ENCODE measurements around the gene GSS.
"Not testable (repeated sequence)": the region's sequence is repeated elsewhere in the genome, so short reads cannot be mapped to it uniquely, and the experiment has no call there.

Gene GSS

GRCh38 chr20:34925341-34925740 is 30.3 kb downstream of the GSS start:
- in situ Hi-C loops (cut with HindIII; ENCODE audit: low pct_ligation_motif_present, low pct_unique_long_range_greater_than_20kb, low sequenced_read_pairs), result no loop called here

DNA sequence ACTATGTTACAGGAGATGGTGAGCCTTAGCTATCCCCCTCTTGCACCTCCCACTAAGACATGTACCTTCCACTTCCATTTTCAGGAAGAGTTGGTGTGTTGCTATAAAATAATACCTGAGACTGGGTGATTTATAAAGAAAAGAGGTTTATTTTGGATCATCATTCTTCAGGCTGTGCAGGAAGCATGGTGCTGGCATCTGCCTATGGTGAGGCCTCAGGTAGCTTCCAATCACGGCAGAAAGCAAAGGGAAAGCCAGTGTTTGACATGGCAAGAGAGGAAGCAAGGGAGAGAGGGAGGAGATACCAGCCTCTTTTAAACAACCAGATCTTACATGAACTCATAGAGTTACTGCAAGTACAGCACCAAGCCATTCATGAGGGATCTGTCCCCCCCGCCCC is 32.2 kb downstream of the GSS start:
- DNase-seq, result no peak
- in situ Hi-C loops (cut with HindIII; ENCODE audit: low pct_ligation_motif_present, low pct_unique_long_range_greater_than_20kb, low sequenced_read_pairs), result no loop called here

More at GRCh38 chr20:34925341-34925740, 30.3 kb downstream of the GSS start:
- DNase-seq, result no peak

DNA sequence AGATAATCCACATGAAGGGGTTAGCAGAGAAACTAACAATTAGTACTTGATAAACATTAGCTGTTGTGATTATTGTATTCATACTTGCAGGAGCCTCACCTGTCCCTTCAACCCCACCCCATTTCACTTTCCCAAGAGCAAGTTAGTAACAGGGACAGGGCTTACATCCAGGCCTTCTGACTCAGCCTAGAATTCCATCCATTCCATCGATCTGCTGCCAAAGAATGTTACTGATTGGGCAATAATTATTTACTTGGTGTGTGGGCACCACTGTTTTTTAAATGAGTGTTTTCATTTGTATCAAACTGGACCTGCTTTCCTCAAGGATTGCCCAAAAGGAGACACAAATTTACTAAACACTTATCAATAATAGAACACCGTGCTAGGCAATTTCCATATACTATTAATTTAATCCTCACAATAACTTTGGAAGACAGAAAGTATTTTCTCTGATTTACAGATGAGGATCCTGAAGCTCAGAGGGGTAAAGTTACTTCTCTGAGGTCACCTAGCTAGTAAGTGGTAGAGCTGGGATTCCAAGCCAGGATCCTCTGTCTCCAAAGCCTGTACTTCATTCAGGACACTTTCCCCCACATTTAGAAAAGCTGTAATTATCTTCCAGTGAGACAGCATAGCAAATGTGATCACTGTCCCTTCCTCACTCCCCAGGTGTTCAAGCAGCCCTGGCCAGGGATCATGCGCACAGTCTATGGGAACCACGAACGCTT is 32.8 kb downstream of the GSS start:
- DNase-seq, result peak; percentile 40
- in situ Hi-C loops (cut with HindIII; ENCODE audit: low pct_ligation_motif_present, low pct_unique_long_range_greater_than_20kb, low sequenced_read_pairs), result no loop called here

DNA sequence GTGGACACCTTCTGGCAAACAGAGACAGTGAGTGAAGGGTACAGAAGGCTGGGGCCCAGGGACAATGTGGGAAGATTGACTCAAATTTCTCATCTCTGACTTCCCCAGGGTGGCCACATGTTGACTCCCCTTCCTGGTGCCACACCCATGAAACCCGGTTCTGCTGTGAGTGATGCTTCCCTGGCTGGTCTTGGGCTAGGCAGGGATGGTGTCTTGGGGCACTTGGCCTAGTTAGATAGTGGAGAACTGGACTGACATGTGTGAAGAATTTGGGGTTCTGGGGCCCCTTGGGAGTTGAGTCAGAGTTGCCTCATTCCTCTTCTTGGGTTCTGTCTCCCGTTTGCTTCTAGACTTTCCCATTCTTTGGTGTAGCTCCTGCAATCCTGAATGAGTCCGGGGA is 34.2 kb downstream of the GSS start:
- no peak for DNase-seq
- in situ Hi-C loops (cut with HindIII; ENCODE audit: low pct_ligation_motif_present, low pct_unique_long_range_greater_than_20kb, low sequenced_read_pairs), result no loop called here

- DNase-seq, result no peak
- in situ Hi-C loops (cut with HindIII; ENCODE audit: low pct_ligation_motif_present, low pct_unique_long_range_greater_than_20kb, low sequenced_read_pairs), result no loop called here
These were observed 35.6 kb downstream of the GSS start for GRCh38 chr20:34920055-34920454.

GRCh38 chr20:34916774-34917354 is 38.7 kb downstream of the GSS start:
- no peak for DNase-seq
- in situ Hi-C loops (cut with HindIII; ENCODE audit: low pct_ligation_motif_present, low pct_unique_long_range_greater_than_20kb, low sequenced_read_pairs), result no loop called here

DNA sequence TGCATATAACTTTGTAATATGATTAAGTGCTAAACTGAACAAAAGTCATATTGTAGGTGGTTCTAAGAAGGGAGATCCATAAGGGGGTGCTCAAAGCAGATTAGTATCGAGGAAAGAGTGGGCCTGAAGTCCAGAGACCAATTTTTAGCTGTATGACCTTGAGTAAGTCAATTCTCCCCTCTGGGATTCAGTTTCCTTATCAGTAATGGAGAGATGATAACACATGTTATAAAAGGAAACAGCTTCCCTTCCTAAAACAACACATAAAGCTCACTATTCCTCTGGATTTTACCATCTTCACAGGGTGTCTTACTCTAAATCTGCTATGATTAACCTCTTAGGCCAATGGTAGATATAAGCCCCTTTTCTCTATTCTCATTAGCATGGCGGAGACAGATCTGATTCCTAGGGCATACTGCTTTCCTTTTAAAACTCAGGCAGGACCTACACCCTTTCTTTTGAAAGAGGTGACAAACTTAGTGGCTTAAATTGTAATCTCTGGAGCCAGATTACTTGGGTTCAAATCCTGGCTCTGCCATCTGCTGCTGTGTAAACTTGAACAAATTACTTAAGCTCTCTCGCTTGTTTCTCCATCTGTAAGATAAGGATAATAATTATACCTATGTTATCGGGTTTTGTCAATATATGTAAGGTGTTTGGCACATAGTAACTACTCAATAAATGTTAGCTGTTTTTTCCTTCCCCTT is 39.7 kb downstream of the GSS start:
- DNase-seq, result no peak
- in situ Hi-C loops (cut with HindIII; ENCODE audit: low pct_ligation_motif_present, low pct_unique_long_range_greater_than_20kb, low sequenced_read_pairs), result no loop called here

DNA sequence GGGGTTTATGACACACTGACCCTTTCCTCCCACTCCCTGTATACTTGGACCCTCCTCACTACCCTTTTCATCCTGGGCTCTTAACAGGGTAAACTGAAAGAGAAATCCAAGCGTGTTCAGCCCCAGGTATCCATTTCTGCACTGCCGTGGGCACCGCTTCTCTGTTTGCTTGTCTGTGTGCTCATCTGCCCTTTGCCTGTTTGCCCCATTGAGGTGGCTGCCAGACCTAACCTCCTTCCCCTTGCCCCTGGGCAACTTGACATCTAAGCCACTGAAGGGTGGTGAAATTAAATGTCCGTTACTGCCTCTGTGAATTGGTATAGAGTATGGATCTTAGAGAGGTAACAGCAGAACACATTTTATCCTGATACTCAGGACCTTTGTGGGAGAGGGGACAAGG is 40.5 kb downstream of the GSS start:
- DNase-seq, result no peak
- in situ Hi-C loops (cut with HindIII; ENCODE audit: low pct_ligation_motif_present, low pct_unique_long_range_greater_than_20kb, low sequenced_read_pairs), result no loop called here

DNA sequence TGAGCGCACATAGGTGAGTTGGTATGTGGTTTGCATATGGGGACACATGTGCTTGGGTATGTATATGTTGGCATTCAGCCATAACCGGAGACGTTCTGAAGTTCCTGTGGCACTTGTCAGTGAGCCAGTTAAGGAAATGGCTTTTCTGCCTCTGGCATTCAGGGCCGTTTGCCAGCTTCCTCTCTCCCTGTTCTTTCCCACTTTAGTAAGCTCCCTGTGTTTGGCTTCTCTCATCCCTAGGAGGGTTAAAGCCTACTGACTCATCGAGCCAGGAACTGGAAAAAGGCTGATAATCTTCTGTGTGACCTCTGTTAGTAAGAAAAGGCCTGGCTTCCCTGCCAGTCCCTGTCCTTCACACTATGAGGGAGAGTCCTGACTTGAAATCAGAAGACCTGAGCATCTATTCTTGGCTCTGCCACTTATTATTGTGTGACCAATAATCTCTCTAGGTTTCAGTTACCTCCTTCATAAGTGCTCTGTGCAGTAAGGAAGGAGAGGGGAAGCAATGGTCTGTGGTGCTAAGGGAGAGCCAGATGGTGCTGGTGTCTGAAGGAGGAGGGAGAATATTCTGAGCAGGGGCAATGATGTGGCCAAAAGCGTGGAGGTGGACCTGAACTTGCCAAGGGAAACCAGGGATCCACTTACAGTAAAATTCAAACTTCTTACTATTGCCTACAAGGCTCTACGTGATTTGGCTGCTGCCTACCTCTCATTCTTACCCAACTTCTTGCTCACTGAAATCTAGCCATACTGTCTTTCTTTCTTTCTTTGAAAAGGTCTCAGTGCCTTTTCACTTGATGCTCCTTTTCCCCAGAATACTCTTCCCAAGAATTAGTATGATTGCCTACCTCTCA is 47.8 kb downstream of the GSS start:
- in situ Hi-C loops (cut with HindIII; ENCODE audit: low pct_ligation_motif_present, low pct_unique_long_range_greater_than_20kb, low sequenced_read_pairs), result no loop called here
- DNase-seq, result peak; percentile 79

DNA sequence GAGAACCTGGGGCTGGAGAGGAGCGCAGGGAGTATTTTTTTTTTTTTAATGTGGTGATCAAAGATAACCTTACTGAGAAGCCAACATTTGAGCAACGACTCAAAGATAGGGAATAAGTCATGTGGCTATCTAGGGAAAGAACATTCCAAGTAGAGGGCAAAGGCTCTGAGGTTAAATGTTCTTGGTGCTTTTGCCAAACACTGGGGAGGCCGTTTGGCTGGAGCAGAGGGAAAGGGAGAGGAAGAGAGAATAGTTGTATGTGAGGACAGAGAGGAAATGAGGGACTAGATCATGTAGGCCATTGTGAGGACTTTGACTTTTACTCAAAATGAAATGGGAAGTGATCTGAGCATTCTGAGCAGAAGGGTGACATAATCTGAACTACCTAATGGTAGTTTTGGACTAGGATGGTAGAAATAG is 51.4 kb downstream of the GSS start:
- in situ Hi-C loops (cut with HindIII; ENCODE audit: low pct_ligation_motif_present, low pct_unique_long_range_greater_than_20kb, low sequenced_read_pairs), result no loop called here
- no peak for DNase-seq

DNA sequence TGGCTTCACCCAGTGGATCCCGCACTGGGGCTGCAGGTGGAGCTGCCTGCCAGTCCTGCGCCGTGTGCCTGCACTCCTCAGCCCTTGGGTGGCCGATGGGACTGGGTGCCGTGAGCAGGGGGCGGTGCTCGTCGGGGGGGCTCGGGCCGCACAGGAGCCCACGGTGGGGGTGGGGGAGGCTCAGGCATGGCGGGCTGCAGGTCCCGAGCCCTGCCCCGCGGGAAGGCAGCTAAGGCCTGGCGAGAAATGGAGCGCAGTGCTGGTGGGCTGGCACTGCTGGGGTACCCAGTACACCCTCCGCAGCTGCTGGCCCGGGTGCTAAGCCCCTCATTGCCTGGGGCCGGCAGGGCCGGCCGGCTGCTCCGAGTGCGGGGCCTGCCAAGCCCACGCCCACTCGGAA is 56.9 kb downstream of the GSS start:
- in situ Hi-C loops (cut with HindIII; ENCODE audit: low pct_ligation_motif_present, low pct_unique_long_range_greater_than_20kb, low sequenced_read_pairs); DNase-seq: not testable (repeated sequence)

DNA sequence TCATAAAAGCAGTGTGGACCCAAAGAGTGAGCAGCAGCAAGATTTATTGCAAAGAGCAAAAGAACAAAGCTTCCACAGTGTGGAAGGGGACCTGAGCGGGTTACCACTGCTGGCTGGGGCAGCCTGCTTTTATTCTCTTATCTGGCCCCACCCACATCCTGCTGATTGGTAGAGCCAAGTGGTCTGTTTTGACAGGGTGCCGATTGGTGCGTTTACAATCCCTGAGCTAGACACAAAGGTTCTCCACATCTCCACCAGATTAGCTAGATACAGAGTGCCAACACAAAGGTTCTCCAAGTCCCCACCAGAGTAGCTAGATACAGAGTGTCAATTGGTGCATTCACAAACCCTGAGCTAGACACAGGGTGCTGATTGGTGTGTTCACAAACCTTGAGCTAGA is 57.5 kb downstream of the GSS start:
- DNase-seq; in situ Hi-C loops (cut with HindIII; ENCODE audit: low pct_ligation_motif_present, low pct_unique_long_range_greater_than_20kb, low sequenced_read_pairs): not testable (repeated sequence)

DNA sequence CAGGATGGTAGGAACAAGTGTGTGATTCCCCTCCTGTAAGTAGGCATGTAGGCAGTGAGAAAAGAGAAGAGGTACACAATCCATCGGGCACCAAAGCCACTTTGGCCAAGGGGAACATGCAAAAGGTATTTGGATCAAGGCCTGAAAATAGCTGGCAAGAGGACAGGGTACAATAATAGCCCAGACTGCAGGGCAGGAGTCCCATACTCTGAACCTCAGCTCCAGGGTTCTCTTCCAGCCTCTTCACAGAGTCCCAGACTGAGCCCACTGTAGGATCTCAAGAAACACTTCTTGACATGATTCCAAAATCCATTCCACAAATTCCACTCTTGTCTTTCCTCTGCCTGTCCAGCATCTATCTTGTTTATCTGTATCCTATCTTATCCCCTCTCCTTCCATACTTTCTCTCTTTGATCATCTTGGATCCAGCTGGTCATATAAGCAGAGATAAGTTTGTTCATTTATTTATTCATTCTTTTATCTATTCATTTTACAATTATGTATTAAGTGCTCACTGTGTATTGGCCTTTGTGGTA is 59.5 kb downstream of the GSS start:
- in situ Hi-C loops (cut with HindIII; ENCODE audit: low pct_ligation_motif_present, low pct_unique_long_range_greater_than_20kb, low sequenced_read_pairs), result no loop called here
- DNase-seq, result no peak

GRCh38 chr20:34895465-34895864 is 60.1 kb downstream of the GSS start:
- DNase-seq, result no peak
- in situ Hi-C loops (cut with HindIII; ENCODE audit: low pct_ligation_motif_present, low pct_unique_long_range_greater_than_20kb, low sequenced_read_pairs), result no loop called here

GRCh38 chr20:34894723-34895122 is 60.9 kb downstream of the GSS start:
- in situ Hi-C loops (cut with HindIII; ENCODE audit: low pct_ligation_motif_present, low pct_unique_long_range_greater_than_20kb, low sequenced_read_pairs), result no loop called here

GRCh38 chr20:34892671-34893070 is 62.9 kb downstream of the GSS start:
- no peak for DNase-seq
- in situ Hi-C loops (cut with HindIII; ENCODE audit: low pct_ligation_motif_present, low pct_unique_long_range_greater_than_20kb, low sequenced_read_pairs), result no loop called here

More at GRCh38 chr20:34894723-34895122, 60.9 kb downstream of the GSS start:
- DNase-seq, result no peak

GRCh38 chr20:34891166-34892062 is 64.2 kb downstream of the GSS start:
- in situ Hi-C loops (cut with HindIII; ENCODE audit: low pct_ligation_motif_present, low pct_unique_long_range_greater_than_20kb, low sequenced_read_pairs), result no loop called here
- DNase-seq, result no peak

DNA sequence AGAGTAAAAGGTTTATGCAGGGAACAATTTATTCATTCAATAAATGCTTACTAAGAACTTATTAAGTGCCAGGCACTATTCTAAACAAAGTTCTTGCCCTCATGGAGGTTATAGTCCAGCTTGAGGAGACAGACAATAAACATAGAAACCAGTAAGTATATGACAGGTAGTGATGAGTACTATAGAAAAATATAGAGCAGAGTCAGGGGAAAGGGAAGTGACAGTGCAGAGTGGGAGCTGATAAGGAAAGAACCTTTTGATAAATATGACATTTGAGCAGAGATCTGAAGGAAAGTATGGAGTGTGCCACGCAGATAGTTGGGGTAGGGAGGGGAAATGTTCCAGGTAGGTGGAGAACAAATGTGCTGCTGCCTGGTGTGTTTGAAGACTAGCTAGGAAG is 67.1 kb downstream of the GSS start:
- DNase-seq, result no peak
- in situ Hi-C loops (cut with HindIII; ENCODE audit: low pct_ligation_motif_present, low pct_unique_long_range_greater_than_20kb, low sequenced_read_pairs), result no loop called here

All from ACHN (cell line).